Amygdala (tissue), 56 donors: ENCODE measurements around the gene C6orf120.

Source experiments
- DNase-seq, 56 donors: peaks; one replicate each; lab custom pipeline; 2025; lab: John Stamatoyannopoulos, UW

The C6orf120 gene

DNA sequence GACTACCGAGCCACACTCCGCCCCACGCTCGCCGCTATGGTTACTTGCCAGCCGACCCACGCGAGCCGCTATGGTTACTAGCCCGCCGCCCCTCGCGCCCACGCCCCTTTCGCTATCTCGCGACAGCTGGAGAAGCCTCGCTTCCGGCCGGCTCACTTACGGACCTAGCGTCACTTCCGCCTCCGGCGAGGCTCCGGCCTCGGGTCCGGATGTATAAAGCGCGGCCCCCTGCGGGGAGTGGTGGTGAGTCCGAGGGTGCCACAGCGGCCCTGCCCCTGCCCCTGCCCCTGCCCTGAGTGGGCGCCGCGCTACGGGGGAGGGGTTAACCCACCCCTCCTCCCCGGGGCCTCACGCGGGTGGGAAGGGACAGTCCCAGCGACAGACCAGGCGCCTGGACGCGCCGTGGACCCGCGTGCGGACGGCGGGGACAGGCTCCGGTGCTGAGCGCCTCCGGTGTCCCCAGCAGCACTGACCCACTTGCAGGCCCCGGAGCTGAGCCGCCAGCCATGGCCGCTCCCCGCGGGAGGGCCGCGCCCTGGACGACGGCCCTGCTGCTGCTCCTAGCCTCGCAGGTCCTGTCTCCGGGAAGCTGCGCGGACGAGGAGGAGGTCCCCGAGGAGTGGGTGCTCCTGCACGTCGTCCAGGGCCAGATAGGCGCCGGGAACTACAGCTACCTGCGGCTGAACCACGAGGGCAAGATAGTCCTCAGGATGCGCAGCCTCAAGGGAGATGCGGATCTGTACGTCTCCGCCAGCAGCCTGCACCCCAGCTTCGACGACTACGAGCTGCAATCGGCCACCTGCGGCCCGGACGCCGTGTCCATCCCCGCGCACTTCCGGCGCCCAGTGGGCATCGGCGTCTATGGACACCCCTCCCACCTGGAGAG lies at the start of gene C6orf120, which contains the start of gene WDR27:
TSS of gene C6orf120 (plus strand) at position 173 of the 886 bp plus-strand sequence. CDS start at position 507, 334 bp downstream.
TSS of gene WDR27 (minus strand) at position 76 of the 886 bp plus-strand sequence. CDS start 13,024 bp downstream, outside the sequence.
- DNase-seq, result peak; percentile 55 to 97 (median 89)

DNA sequence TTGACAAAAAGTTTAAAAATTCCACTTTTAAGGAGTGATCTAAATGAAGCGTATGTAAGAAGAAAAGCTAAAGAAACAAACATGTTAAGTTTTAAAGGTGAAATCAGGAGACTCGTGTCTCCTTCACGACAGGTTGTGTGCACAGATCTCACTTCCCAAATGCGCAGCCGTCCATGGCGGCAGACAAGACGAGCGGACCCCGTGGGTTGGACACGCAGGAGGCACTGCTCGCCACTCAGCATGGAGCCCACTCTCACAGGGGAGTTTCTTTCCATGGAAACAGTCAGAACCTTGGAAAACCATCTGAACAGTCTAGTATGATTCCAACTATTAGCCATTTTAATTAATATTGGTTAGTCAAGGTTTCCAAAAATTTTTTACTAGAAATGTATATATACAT lies 49.0 kb upstream of the C6orf120 start:
- no peak for DNase-seq

DNA sequence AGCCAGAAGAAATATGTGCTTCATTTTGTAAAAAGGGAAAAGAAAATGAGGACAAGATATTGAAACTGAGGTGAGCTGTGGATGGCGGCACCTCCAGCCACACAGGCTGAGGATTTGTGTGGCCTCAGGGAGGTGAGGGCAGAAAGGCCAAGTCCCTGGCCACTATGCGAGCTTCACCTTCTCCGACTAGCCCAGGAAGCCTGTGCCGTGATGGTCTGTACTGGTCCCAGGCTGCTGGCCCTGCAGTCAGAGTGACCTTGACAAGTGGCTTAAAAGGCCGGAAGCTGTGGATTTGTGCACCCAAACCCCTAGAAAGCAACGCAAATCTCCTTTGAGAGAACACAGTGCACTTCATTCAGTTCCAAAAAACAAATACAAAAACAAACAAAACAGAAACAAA lies 48.2 kb upstream of the C6orf120 start:
- no peak for DNase-seq

DNA sequence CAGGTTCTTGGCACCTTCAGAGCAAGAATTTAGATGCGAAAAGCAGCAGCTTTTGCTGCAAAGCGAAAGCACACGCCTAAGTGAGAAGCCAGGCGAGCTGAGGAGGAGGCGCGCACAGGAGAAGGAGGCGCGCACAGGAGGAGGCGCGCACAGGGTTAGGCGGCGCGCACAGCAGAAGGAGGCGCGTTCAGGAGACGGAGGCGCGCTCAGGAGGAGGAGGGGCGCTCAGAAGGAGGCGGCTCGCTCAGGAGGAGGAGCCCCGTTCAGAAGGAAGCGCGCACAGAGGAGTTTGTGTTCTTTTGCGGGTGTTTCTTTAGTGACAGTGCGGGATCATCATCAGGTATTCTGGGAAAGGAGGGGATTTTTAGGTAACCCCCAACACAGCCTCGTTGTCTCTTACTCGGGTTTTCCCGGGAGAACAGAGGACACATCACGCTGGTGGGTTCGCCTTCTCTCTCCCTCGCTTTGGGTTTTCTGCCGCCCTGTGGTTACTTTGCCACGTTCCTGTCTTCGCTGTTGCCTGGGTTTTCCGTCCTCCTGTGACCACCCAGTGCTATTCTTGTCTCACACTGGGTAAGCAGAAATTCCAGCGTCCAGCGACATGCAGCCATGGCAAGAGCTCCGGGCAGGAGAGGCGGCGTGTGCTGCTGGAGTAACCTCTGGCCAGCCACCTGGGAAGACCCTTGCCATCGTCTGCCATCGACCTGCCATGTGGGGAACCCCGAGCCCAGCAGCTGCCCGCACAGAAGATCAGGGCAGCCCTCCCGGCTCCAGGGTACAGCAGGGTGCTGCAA lies 47.1 kb upstream of the C6orf120 start:
- peak in 45 of 56 donors; percentile 5 to 81 (median 37) for DNase-seq

DNA sequence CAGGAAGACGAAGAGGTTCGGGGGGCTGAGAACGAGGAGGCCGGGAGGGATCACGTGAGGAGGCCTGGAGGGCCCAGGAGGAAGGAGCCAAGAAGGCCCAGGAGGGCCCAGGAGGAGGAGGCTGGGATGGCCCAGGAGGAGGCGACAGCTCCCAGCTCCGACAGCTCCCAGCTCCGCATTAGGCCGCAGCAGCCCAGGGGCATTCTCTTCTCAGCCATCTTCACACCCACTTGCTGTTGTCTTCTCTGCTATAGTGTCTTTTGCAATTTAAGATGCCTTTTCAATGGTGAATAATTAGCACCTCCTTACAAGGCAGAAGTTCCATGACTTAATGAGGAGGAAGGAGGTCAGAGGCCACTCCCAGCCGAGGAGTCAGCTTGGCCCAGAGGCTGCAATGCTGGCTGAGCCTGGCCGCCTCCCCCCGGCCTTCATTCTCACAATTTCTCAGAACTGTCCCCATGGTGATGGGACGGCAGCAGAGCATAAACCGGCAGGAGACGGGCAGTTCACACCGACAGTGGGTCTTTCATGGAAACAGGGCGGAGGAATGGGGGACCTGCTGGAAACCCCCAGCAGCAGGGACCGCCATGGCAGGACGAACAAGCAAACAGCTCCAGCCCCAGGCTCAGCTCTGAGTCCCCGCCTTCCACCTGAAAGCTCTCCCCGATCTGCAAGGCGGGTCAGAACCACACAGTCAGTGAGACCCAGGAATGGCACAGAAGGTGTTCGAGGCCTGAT lies 45.2 kb upstream of the C6orf120 start:
- no peak for DNase-seq

DNA sequence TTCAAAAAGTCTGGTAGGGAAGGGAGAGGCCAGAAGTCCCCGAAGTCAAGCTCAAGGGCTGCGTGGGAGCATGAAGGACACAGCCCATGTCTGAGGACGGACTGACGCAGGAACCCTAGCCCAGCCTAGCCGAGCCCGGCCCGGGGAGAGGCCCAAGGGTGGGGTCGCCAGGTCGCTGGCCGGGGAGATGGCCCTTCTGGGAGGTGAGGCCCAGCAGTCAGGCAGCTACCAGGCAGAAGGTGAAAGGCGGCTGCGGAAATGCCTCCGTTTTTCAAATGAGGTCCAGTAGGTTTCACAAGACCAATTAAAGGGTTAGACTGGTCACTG lies 44.7 kb upstream of the C6orf120 start:
- no peak for DNase-seq

DNA sequence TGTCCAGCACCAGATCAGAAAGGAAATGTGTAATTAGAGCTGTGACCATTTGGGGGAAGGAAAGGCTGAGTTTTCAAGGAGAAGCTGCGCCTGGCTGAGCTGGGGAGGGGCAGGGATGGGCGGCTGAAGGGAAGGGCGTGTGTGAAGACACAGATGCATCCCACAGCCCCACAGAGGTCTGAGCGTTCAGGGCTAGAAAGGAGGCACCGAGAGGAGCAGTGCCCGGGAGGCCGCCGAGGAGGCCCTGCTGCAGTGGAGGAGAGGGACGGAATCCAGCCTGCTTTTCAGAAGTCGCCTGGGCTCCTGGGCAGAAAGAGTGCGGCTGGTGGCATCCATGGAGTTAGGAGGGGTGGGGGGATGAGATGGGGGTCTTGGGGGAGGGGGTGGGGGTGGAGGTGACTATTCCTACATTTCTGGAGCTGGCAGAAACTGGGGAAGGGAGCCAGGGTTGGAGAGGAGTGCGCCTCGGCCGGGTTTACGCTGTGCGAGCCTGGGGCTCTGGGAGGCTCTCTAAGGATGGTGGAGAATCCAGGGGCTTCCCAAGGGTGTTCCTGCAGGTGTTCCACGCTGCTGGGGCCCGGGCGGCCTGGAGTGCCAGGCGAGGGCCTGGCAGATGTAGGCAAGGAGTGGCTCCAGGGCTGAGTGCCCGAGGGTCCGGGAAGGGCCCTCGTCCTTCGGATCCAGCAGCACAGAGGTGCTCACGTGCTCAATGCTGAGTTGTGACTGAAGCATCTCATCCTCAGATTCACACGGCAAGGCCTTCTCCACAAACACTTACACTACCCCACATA lies 41.9 kb upstream of the C6orf120 start:
- no peak for DNase-seq

DNA sequence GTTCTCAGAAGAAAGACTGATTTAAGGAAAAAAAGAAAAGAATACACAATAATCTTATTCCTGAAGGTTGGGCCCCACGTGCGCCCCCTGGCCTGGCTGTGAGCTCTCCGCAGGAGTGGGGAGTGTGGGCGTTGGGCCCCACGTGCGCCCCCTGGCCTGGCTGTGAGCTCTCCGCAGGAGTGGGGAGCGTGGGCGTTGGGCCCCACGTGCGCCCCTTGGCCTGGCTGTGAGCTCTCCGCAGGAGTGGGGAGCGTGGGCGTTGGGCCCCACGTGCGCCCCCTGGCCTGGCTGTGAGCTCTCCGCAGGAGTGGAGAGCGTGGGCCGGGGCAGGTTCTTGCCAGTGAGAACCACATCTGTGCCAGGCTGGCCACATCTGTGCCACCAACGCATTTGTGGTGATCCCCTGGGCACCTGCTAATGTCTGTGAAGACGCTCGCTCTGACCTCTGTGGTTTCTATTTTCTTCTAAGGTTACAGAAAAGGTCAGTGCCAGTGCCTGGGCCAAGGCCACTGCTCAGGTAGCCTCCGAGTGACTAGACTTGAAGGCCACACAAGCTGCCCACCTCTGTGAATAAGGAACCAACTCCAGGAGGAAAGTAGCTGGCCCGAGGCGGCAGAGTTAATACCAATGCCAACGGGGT lies 41.1 kb upstream of the C6orf120 start:
- DNase-seq, result no peak

DNA sequence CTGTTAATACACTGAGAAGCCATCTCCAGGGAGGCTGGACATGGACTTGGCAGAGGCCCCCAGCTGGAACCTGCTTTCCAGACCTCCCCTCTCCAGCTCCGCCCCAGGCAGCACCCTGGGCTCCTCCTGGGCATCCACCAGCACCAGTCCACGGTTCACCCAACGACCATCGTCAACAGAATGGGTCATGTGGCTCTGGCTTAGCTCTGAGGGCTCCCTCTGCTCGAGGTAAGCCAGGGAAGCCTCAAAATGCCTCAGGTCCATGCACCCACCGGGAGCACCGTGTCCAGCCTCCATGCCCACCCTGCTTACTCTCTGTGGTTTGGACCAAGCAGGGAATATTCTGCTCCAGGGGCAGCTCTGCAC lies 40.6 kb upstream of the C6orf120 start:
- DNase-seq, result no peak

DNA sequence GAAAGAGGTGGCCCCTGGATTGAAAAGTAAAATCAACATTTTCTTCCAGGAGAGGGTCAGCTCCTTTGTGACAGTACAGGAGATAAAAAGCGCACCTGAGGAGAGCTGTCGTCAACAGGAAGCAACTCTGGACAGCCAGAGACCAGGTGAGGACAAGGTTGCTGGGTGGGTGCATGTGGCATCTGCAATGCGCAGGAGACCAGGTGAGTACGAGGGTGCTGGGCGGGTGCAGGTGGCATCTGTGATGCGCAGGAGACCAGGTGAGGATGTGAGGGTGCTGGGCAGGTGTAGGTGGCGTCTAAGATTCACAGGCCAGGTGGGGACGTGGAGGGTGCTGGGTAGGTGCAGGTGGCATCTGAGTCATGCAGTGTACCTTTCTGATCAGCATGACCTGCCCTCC lies 38.5 kb upstream of the C6orf120 start:
- no peak for DNase-seq

DNA sequence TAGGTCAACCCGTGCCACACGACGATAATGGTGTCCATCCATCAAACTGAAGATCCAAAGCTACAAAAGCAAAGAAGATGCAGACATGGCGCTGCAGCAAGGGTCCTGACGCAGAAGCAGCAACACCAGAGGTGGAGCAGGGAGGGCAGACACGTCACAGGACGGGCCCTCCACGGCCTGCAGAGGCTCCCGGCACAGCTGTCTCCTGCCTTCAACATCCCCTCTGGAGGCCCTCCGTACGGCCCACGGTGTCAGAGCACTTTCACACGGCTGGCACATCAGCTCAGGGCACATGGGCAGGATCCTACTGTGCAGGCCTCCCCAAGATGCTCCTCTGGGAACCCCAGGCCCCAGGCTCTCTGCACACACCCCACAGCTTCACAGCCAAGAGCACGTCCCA lies 37.7 kb upstream of the C6orf120 start:
- no peak for DNase-seq

DNA sequence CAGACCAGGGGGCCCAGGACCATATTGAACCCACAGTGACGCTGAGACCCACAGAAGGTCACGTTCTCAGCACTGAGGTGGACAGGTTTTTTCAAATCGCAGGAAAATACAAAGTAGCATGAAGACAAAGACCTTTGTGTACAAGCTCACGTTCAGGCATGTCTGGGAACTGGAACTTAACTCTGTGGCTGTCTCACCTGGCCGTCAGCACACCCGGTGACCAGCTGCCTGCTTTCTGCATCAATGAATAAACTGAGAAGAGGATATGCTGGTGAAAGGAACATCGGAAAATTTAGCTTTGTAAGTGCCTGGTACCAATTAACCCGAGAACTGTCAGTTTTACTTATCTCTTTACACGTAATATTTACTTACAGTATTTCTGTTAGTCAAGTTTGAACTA lies 36.6 kb upstream of the C6orf120 start:
- no peak for DNase-seq

DNA sequence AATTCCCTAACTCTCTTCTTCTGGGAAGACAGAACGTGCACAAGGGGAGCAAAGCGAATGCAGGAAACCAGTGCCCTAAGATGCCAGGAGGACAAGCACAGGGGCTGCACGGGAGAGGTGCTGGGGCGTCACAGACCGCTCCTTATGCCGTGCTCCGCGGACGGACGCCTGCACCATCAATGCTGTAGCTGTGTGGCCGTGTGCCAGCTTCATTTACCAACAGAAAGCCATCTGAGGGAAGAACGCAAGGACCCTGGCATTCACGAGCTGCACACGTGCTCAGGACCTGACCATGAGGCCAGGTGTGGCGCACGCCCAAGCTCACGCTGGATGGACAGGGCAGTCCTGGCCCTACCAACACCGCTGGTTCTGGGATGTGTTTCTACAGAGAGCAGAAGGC lies 35.5 kb upstream of the C6orf120 start:
- DNase-seq, result no peak

DNA sequence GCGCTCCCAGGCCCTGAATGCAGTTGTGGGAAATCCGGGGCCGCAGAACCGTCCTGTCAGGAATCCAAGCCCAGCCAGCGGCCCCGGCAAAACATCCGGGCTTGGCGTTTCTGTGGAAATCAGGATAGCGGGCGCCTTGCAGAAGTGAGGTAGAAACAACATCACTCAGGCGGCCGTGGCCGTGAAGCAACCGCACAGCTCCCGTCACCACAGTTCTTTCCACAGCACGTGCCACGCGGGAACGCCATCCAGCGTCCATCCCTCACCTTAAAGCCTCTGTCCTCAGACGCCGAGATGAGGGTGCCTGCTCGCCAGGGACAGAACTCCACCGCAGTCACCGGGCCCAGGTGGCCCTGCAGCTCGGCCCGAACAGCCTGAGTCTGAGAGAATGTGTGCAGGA lies 34.2 kb upstream of the C6orf120 start:
- DNase-seq, result no peak

DNA sequence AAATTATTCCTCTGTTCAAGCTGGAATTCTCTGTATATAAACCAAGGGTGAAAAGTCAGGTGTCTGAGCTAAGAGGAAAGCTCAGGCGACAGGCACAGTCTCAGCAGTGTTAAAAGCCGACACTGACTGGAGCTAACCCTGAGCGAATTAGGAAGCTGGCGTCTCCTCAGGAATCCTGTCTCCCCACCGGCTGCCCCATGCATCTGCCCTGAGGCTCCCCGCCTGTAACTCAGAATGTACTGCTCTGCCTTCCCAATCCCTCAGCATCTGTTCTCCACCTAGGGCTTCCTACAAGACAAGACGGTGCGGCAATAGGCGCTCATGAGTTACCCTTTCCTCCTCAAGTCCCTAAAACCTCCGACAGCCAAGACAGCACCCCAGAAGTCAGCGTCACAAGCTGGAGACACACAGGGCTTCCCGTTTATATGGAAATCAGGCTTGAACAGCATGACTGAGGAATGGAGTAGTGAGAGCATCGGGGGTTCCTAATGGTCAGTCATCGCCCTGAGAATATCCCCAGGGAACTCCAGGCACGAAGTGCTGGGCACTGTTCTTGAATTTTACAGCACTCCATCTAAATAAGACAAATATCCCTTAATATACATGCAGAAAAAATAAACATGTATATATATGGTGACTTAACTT lies 33.6 kb upstream of the C6orf120 start:
- no peak for DNase-seq

DNA sequence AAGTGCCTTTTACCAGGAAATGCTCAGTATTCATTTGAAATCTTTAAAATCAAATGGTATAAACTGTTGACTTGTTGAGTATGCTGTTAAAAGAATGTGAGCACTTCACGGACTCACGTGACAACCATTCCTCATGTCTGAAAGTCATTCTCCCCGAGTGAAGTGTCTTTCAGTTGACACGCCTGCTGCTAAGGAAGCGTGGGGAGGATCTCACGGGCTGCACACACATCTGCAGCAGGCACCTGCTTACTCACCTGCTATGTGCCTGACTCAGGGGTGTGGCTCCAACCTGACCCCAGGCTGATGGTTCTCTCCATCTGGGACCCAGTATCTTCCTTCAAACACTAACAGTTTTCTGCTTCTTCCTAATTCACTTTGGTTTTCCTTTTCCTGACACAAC lies 32.8 kb upstream of the C6orf120 start:
- no peak for DNase-seq

DNA sequence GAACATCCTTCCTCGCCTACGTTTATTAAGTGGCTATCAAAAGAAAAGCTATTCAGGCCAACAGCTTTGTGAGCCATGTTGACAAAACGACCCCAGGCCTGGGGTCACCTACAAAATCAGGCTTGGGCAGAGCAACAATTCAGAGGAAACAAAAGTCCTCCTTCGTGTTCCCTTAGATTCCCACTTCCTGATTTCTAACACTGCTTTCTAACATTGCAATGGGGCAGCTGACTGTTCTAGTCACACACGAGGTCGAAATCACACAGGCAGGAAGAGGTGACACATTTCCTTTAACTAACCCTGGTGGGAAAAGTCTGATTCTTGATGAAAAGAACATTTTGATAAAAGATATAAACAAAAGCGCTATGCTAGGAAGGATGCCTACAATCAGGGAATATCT lies 32.0 kb upstream of the C6orf120 start:
- DNase-seq, result no peak

DNA sequence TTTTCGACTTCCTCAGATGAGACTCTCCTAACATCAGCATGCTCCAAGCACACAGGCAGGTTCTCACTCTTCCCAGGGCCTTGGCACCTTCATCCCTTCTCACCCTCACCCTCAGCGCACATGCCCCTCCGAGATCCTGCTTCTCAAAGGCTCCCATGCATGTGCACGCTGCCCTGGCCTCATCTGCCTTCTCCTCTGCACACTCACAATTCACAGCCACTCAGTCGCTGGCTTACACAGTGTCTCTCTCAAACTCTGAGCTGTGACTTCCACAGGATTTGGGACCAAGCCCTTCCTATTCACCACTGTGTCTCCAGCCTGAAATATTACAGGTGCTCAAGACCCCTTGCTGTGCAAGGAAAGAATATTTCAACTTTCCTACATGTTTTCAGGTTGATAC lies 30.4 kb upstream of the C6orf120 start:
- DNase-seq, result no peak

DNA sequence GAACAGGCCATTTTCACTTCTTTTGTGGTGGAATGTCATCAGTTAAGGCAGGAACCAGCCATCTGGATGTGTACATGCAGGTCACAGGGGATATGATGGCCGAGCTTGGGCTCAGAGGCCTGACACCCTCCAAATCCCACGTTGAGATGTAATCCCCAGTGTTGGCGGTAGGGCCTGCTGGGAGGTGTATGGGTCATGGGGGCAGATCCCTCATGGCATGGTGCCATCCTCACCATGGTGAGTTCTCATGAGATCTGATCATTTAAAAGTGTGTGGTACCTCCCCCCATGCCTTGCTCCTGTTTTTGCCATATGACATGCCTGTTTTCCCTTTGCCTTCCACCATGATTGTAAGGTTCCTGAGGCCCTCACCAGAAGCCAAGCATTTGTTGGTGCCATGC lies 26.9 kb upstream of the C6orf120 start:
- no peak for DNase-seq
